Activated naive CD8-positive, alpha-beta T cell (primary cell): ENCODE data around the gene PNPO.

ENCODE experiments used
- H3K27ac Mint-ChIP-seq: one replicate; pipeline ENCODE4 v1.8.0; 2021; ENCODE audit warnings: mixed read lengths
- H3K27me3 Mint-ChIP-seq: one replicate; pipeline ENCODE4 v1.8.0; 2021; ENCODE audit warnings: mixed read lengths
- H3K36me3 Mint-ChIP-seq: one replicate; pipeline ENCODE4 v1.8.0; 2021; ENCODE audit warnings: mixed read lengths
- H3K4me1 Mint-ChIP-seq: one replicate; pipeline ENCODE4 v1.8.0; 2021; ENCODE audit warnings: low read depth, mixed read lengths
- H3K4me3 Mint-ChIP-seq: one replicate; pipeline ENCODE4 v1.8.0; 2021; ENCODE audit warnings: mild to moderate bottlenecking, mixed read lengths
- H3K9me3 Mint-ChIP-seq: one replicate; pipeline ENCODE4 v1.8.0; 2021; ENCODE audit warnings: low read depth, mixed read lengths

PNPO gene

DNA sequence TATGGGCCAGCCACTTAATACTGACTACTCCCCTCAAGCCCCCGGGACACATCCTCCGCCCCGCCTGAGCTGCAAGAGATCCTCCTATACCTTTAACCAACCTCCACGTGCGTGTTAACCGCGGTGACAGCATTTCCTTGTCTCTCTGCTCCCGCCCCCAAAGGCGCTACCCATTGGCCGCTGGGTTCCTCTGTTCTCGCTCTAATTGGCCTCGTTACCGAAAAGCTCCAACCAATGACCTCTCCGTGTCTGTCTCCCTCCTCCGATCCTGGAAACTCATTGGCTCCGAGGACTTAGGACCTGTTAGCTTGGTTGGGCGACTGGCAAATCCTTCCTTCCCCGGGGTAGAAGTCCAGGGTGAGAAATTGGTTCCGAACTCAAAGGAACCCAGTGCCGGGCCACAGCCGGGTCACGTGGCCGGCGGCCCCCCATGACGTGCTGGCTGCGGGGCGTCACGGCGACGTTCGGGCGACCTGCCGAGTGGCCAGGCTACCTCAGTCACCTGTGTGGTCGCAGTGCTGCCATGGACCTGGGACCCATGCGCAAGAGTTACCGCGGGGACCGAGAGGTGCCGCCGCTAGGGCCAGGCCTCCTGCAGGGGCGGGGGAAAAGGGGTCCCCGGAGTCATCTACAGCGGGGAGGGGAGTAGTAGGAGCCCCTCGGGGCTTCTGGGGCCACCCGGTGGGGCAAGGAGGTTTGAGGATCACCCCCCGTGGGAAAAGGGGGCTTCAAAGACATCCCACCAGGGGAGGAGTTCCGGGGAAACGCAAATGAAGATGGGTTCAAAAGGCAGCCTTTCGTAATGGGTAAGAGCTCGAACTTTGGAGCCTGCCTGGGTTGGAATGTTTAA lies at the start of gene PNPO:
Gene PNPO (plus strand): TSS at position 326 of the 850 bp plus-strand sequence. CDS start 105 bp downstream, at position 431.
- Mint-ChIP-seq H3K4me3 (peak within 1 kb of the TSS; percentile 98), H3K27ac (peak within 1 kb of the TSS; percentile 98), H3K36me3 (peaks cover 12% of the 10 kb centered on the region), H3K9me3 (no peaks in the 10 kb centered on the region), H3K4me1 (peaks cover 52% of the 10 kb centered on the region), H3K27me3 (no peaks in the 10 kb centered on the region)

DNA sequence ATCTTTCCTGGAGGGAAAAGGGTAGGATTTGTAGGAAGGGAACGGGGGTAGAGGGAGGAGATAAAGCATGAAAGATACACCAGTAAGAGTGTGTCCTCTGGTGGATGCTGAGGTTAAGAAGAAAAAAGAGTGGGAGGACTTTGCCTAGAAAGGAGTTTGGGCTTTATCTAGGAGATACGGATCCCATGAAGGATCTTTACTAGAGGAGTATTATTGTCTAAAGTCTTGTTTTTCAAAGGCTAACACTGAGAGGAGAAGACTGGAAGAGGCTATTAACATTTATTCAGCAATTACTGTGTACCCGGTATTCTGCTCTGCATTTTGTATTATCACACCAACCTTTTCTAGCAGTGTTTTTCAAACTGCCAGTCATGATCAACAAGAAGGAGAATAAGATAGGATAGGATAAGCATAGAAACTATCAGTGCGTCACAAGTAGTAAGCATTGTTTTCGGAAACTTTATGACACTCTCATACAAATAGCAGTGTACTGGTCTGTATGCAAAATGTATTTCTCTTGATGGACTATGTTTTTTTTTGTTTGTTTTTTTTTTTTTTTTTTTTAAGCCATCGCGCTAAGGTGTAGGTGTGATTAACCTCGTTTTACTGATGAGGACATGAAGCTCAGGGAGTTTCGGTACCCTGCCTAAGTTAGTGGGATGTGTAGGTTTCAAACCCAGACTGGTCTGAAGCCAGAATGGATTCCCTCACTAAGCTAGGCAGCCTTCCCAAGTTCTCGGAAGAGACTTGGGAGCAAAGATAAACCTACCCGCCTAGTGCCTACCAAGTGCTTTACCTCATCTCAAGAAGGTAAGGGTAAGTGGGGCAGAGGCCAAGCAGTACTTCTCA lies 46.6 kb upstream of the PNPO start:
- no peaks in the 10 kb centered on the region for H3K36me3 Mint-ChIP-seq
- H3K4me3 Mint-ChIP-seq = peak overlapping the region; percentile 97
- H3K9me3 Mint-ChIP-seq = no peaks in the 10 kb centered on the region
- peaks cover 34% of the 10 kb centered on the region for H3K4me1 Mint-ChIP-seq
- H3K27ac Mint-ChIP-seq = peak overlapping the region; percentile 96
- no peaks in the 10 kb centered on the region for H3K27me3 Mint-ChIP-seq

DNA sequence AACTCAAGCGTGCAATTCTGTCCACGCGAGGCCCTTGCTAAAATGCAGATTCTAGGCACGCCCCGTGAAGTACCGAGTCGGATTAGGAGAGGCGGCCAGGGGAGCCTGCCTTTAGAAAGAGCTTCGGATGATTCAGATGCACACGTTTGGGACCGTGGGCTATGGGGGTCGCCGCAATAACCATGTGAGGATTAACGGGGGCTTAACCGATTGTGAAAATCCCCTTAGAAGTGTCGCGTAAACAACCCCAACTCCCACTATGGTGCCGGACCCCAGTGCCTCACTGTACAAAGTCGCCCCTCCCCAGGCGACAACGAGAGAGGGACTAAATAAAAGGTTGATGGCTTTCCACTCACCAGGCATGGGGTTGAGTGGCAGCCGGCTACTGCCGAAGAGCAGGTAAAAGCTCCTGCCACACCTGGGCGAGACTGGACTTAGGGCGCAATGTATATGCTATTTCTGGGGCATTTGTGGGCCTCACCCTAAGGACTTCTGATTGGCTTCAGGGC lies 46.0 kb upstream of the PNPO start:
- Mint-ChIP-seq H3K4me3 (peak overlapping the region; percentile 97), H3K36me3 (peaks cover 3% of the 10 kb centered on the region), H3K4me1 (peaks cover 37% of the 10 kb centered on the region), H3K27ac (peak overlapping the region; percentile 96), H3K9me3 (no peaks in the 10 kb centered on the region), H3K27me3 (no peaks in the 10 kb centered on the region)

DNA sequence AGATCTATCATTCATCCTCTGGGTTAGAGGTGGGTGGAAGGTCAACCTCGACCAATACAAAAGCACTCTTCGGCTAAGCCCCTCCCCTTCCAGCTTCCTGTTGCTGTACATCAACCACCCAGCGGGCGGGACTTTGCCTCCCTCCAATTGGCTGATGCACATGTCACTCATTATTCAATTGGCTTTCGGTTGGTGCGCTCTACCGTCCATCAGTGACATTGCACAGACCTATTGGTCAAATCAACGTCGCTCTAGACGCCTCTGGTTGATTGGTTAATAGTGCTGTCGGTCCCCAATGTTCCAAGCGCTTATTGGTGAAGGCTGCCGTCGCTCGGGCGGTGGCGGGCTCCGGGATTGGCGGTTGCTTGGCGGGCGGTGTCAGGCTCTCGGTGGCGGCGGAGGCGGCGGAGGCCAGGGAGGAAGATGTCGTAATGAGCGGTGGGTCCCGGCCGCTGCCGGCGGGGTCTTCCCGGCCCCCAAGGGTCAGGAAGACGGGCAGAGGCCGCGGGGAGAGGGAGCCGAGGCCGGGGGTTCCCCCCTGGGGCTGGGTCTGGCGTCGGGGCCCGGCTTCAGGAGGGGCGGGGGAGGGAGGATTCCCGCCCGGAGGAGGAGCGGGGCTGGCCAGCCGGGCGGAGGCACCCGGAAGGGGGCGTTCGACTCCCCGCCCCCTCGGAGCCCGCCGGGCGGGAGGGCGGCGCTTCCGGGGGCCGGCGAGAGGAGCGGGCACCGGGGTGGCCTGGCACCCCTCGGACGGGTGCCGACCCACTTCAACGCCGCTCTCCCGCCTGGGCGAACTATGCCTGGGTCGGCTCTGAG lies 45.3 kb upstream of the PNPO start, which contains the start of gene SP2:
Gene SP2 (plus strand): TSS at position 381 of the 816 bp plus-strand sequence. CDS start 51 bp downstream, at position 432.
- Mint-ChIP-seq H3K36me3 (peaks cover 3% of the 10 kb centered on the region), H3K4me1 (peaks cover 40% of the 10 kb centered on the region)

DNA sequence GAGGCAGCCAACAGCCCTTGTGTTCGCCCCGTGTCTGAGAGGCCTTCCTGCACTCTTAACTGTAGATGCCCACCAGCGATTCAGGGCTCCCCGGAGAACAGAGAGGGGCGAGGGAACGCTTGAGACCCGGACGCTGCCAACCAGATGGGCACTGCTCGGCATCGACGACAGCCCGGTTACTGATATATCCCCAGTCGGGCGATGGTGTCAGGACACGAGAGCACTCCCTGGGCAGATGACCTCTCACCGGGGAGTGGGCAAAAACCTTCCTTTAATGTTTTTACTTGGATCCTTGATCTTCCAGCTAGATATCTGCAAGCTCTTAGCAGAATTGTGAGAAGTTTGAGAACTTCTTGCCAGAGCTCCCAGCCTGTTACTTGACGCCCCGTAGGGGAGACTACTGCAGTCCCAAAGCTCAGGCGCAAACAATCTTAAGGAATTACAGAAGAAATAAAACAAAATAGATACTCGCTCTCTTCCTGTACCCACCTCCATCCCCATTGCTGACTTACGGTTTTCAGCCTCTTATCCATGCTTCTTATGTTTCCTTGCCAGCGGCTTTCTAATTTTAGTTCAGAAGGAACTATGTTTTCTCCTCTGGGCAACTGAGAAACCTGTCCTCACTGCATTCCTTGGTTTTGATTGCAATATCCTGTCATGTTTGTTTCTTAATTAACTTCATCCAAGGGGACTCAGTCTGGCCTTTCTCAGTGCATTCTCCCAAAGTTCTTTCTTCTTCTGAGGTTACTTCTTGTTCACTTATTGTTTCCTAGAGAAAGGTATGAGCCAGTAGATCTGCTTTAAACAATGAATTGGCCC lies 44.5 kb upstream of the PNPO start:
- H3K4me1 Mint-ChIP-seq = peaks cover 44% of the 10 kb centered on the region

More for the DNA sequence above, 45.3 kb upstream of the PNPO start, which contains the start of gene SP2:
- no peaks in the 10 kb centered on the region for H3K27me3 Mint-ChIP-seq
- peak within 1 kb of the TSS; percentile 96 for H3K27ac Mint-ChIP-seq
- H3K4me3 Mint-ChIP-seq = peak within 1 kb of the TSS; percentile 97
- no peaks in the 10 kb centered on the region for H3K9me3 Mint-ChIP-seq

DNA sequence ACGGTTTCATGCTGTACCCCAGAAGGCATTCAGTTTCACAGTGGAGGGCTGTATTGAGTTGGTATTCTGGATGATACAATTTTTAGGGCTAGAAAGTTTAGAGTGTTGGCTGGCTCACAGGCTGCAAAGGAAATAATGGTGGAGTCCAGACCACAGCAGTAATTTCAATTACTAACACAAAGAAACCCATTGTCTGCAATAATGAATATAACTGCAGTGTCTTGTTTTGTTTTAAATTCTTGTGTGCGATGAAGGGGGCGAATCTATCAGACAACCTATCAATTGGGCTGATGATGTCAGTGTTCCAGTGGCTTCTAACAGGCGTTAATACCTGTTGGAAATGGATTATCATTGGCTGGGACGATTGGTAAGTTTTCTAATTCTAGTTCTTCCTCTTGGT lies 43.8 kb upstream of the PNPO start:
- no peaks in the 10 kb centered on the region for H3K27me3 Mint-ChIP-seq
- no peaks in the 10 kb centered on the region for H3K9me3 Mint-ChIP-seq
- peaks cover 6% of the 10 kb centered on the region for H3K36me3 Mint-ChIP-seq
- H3K4me1 Mint-ChIP-seq = peaks cover 50% of the 10 kb centered on the region
- H3K4me3 Mint-ChIP-seq = peak overlapping the region; percentile 94
- no peak overlapping the region for H3K27ac Mint-ChIP-seq

More for the DNA sequence above, 44.5 kb upstream of the PNPO start:
- Mint-ChIP-seq H3K27me3 (no peaks in the 10 kb centered on the region), H3K4me3 (peak overlapping the region; percentile 94), H3K27ac (peak overlapping the region; percentile 95), H3K36me3 (peaks cover 3% of the 10 kb centered on the region), H3K9me3 (no peaks in the 10 kb centered on the region)

DNA sequence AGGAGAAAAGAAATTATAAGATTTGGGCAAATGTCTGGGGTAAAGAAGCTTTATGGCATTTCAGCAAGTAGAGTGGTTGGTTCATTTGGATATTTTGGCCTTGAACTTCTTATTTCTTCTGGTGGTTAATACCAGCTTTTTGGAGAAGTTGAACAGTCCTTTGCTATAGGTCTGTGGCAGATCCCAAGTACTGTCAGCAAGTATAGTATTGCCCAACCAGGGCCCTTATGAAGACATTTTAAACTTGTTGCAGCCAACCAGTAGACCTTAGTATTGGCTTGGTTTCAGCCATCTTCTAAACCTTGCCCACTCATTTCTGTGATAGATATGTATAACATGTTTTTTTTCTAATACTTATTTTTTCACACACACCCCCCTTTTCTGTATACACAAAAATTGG lies 43.1 kb upstream of the PNPO start:
- Mint-ChIP-seq H3K27me3 (no peaks in the 10 kb centered on the region), H3K9me3 (no peaks in the 10 kb centered on the region), H3K4me3 (no peak overlapping the region), H3K27ac (no peak overlapping the region), H3K4me1 (peaks cover 50% of the 10 kb centered on the region), H3K36me3 (peaks cover 6% of the 10 kb centered on the region)

DNA sequence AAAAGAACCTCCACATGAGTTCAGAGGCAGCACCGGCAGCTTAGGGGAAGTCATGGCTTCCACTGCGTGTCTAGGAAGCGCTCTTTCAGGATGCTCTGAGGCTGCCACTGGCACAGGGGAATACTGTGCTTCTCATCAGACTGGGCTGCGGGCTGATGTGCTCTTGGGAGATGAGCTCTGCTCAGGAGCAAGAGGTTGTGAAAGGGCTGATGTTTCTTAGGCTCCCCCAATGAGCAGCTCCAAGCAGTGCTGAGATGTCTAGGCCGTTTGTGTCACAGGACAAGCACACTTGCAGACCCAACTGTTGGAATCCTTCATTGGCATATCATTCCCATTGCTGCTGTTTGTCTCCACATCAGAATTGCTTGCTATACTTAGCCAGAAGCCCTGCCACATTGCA lies 41.7 kb upstream of the PNPO start:
- peaks cover 9% of the 10 kb centered on the region for H3K36me3 Mint-ChIP-seq

DNA sequence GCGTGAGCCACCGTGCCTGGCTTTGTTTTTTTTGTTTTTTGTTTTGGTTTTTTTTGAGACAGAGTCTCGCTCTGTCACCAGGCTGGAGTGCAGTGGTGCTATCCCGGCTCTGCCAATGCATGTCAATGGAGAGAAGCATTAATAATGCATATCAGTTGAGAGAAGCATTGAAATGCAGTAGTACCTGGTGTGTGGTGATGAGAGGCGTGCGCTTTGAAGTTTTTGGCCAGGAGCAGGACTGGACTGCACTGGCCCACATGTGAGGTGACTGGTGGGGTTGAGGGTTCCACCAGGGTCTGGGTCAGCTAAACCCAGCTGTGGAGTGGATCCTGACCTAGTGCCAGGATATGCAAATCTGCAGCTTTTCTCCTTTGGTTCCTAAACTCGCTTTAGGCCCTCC lies 39.9 kb upstream of the PNPO start:
- Mint-ChIP-seq H3K36me3 (peaks cover 9% of the 10 kb centered on the region), H3K4me1 (peaks cover 51% of the 10 kb centered on the region), H3K27ac (no peak overlapping the region), H3K4me3 (no peak overlapping the region), H3K9me3 (no peaks in the 10 kb centered on the region), H3K27me3 (no peaks in the 10 kb centered on the region)

More for the DNA sequence above, 41.7 kb upstream of the PNPO start:
- H3K27me3 Mint-ChIP-seq = no peaks in the 10 kb centered on the region
- no peak overlapping the region for H3K4me3 Mint-ChIP-seq
- no peaks in the 10 kb centered on the region for H3K9me3 Mint-ChIP-seq
- no peak overlapping the region for H3K27ac Mint-ChIP-seq
- peaks cover 46% of the 10 kb centered on the region for H3K4me1 Mint-ChIP-seq

DNA sequence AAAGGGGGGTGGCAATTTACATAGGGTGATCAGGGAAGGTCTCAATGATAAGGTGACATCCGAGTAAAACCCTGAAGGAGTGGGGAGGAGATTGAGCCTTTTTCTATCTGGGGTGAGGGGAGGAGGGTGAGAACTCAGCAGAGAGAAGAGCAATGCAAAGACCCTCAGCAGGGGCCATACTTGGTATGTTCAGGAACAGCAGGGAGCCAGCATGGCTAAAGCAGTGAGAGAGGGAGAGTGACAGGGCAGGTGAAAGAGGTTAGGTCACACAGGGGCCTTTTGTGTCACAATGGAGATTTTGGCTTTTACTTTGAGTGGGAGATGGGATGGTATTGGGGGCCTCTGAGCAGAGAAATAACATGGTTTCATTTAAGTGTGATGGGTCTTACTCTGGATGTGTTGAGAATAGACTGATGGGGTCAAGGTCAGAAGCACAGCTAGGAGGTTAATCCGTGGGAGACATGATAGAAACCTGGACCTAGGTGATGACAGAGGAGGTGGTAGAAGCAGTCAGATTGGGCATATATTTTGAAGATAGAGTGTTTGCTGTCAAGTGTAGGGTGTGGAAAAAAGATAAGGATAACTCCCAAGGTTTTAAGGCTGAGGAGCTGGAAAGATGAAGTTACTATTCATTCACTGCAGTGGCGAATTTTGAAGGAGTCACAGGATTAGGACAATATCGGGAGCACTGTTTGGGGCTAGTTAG lies 39.2 kb upstream of the PNPO start:
- Mint-ChIP-seq H3K9me3 (no peaks in the 10 kb centered on the region), H3K27me3 (no peaks in the 10 kb centered on the region), H3K27ac (peak overlapping the region; percentile 31), H3K36me3 (peaks cover 9% of the 10 kb centered on the region), H3K4me1 (peaks cover 55% of the 10 kb centered on the region), H3K4me3 (no peak overlapping the region)

DNA sequence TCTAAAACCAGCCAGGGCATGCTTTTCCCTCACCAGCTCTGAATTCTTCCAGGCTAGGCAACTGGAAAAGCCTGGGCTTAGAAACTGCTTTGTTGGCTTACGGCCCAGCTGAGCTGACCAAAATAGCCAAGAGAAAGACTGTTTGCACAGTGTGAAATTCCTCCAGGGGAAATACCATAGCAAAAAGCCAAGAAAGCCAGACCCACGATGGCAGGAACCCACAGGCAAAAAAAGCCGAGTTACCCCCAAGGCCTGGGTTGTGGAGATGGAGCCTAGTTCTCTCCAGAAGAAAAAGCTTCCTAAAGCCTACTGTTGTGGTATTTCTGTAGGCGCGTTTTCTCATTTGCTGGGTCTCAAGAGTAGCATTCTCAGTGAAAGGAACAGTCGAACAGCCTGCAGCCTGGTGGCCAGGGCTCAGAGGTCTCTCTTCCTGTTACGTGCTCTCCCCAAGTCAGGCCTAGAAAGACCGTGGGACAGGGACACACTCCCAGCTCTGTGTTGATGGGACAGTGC lies 36.1 kb upstream of the PNPO start:
- peaks cover 11% of the 10 kb centered on the region for H3K36me3 Mint-ChIP-seq
- H3K27ac Mint-ChIP-seq = no peak overlapping the region
- H3K27me3 Mint-ChIP-seq = no peaks in the 10 kb centered on the region
- peaks cover 48% of the 10 kb centered on the region for H3K4me1 Mint-ChIP-seq
- H3K4me3 Mint-ChIP-seq = no peak overlapping the region
- H3K9me3 Mint-ChIP-seq = no peaks in the 10 kb centered on the region

DNA sequence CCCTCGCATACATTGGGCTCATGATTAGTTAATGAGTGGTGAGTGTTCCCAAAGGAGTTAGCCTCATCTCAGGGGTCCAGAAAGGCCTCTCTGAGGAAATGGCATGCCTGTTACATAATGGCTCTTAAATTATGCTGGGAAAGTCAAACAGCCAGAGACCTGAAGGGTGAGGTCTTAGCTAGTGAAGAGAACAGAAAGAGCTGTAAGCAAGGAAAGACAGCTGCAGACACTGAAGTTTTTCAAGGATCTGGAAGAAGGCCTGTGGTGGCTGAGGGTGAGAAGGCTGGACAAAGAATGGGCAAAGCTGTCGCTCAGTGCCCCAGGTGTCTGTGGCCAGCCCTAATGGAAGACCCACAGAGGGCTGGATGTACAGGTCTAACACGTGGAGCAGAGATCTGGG lies 34.9 kb upstream of the PNPO start:
- peak overlapping the region; percentile 58 for H3K27ac Mint-ChIP-seq

More for the DNA sequence above, 34.9 kb upstream of the PNPO start:
- Mint-ChIP-seq H3K9me3 (no peaks in the 10 kb centered on the region), H3K36me3 (peaks cover 11% of the 10 kb centered on the region), H3K27me3 (no peaks in the 10 kb centered on the region), H3K4me1 (peaks cover 44% of the 10 kb centered on the region), H3K4me3 (no peak overlapping the region)
